ENCODE measurements around the gene SMIM22. TPM values are rescaled to one million over a fixed set of nuclear protein-coding genes. Genes with fewer than 3 reads are reported as not detected.

The SMIM22 gene
- total and polyA plus RNA-seq, 2 donors (not counting 3 experiments of a cell fraction or from before 2014, with no cell fraction given) = not detected

DNA sequence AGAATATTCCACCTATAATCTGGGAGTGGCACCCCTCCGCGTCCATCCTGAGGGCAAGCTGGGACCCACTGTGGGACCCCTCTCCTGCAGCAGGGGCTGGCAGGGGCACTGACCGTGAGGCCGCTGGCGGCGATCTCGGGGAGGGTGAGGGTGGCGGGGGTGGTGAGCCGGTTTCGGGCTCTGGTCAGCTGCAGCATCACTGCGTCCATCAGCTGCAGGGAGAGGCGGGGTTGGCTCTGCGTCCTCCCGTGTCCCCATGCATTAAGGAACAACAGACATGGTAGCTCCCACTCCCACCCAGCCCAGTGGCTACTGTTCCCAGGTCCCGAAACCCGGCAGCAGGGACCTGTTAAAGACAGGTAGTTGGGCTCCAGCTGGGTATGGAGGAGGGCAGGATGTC, 3.3 kb downstream of the SMIM22 start:
- H3K79me2 ChIP-seq (ENCODE audit: control insufficient read depth, insufficient read depth, low read length) = no peaks in the 10 kb centered on the region
- no peak overlapping the region for H2AFZ ChIP-seq (ENCODE audit: low read depth, low read length)
- dilution Hi-C loops (cut with MboI; ENCODE audit: extremely low pct_ligation_motif_present, low sequenced_read_pairs) (no loop called here), intact Hi-C loops (cut with micrococcal nuclease) (no loop called here)
- H3K4me3 ChIP-seq (replicated peaks in 1 of 3; ENCODE audit: insufficient read depth in 1 of 3, low read depth in 1 of 3, low read length in 3 of 3) = no peak overlapping the region
- H3K4me1 ChIP-seq (ENCODE audit: control insufficient read depth, extremely low read depth, insufficient read depth, low read length) = peaks cover 7% of the 10 kb centered on the region
- H3K36me3 ChIP-seq (ENCODE audit: control insufficient read depth in 2 of 2, extremely low read depth in 1 of 2, insufficient read depth in 2 of 2, low read length in 2 of 2) = no peaks in the 10 kb centered on the region
- CTCF ChIA-PET = no interaction called here
- no peaks in the 10 kb centered on the region for H3K9me3 ChIP-seq (replicated peaks; ENCODE audit: control insufficient read depth, insufficient read depth, low read length)
- H3K4me2 ChIP-seq (ENCODE audit: insufficient read depth, low read length) = no peak overlapping the region
- TF ChIP-seq JUN (IDR thresholded peaks at IDR 0.05; ENCODE audit: borderline replicate concordance, insufficient read depth, insufficient read length, low read depth) (no peak), EZH2 (IDR thresholded peaks at IDR 0.05; ENCODE audit: borderline replicate concordance, low read depth, low read length, severe bottlenecking) (no peak), MYC (IDR thresholded peaks at IDR 0.05; ENCODE audit: low read depth, low read length) (no peak), GATA2 (IDR thresholded peaks at IDR 0.05; ENCODE audit: insufficient read depth, insufficient read length, low read depth, low read length) (no peak), POLR2AphosphoS5 (IDR thresholded peaks at IDR 0.05; ENCODE audit: insufficient read depth, low read depth, low read length) (no peak), FOS (IDR thresholded peaks at IDR 0.05; ENCODE audit: borderline replicate concordance, insufficient read depth, low read length) (no peak), POLR2A (IDR thresholded peaks at IDR 0.05; ENCODE audit: low read depth, low read length) (no peak)
- TF ChIP-seq, protein P1, sequence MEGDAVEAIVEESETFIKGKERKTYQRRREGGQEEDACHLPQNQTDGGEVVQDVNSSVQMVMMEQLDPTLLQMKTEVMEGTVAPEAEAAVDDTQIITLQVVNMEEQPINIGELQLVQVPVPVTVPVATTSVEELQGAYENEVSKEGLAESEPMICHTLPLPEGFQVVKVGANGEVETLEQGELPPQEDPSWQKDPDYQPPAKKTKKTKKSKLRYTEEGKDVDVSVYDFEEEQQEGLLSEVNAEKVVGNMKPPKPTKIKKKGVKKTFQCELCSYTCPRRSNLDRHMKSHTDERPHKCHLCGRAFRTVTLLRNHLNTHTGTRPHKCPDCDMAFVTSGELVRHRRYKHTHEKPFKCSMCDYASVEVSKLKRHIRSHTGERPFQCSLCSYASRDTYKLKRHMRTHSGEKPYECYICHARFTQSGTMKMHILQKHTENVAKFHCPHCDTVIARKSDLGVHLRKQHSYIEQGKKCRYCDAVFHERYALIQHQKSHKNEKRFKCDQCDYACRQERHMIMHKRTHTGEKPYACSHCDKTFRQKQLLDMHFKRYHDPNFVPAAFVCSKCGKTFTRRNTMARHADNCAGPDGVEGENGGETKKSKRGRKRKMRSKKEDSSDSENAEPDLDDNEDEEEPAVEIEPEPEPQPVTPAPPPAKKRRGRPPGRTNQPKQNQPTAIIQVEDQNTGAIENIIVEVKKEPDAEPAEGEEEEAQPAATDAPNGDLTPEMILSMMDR (IDR thresholded peaks at IDR 0.05; ENCODE audit: extremely low read depth in 1 of 2, insufficient read depth in 1 of 2, low read depth in 1 of 2, low read length in 2 of 2) = no peak
- TF ChIP-seq, protein P2, sequence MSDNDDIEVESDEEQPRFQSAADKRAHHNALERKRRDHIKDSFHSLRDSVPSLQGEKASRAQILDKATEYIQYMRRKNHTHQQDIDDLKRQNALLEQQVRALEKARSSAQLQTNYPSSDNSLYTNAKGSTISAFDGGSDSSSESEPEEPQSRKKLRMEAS (IDR thresholded peaks at IDR 0.05; ENCODE audit: insufficient read depth, insufficient read length) = no peak
- FAIRE-seq (no peak), DNase-seq (ENCODE audit: low read depth, low spot score) (no peak)
- BruUV-seq (replicated peaks) = no TSS peak
- H4K20me1 ChIP-seq (replicated peaks; ENCODE audit: control insufficient read depth, extremely low read depth, insufficient read depth, low read length) = no peaks in the 10 kb centered on the region
- POLR2A ChIA-PET = no interaction called here
- H3K27ac ChIP-seq (ENCODE audit: insufficient read depth, low read depth, low read length) = no peak overlapping the region
- no peaks in the 10 kb centered on the region for H3K9me1 ChIP-seq (replicated peaks; ENCODE audit: control insufficient read depth, extremely low read depth, insufficient read depth, low read length)
- no peak overlapping the region for H3K9ac ChIP-seq (replicated peaks; ENCODE audit: extremely low read depth, insufficient read depth, low read length)
- no peaks in the 10 kb centered on the region for H3K27me3 ChIP-seq (ENCODE audit: control insufficient read depth in 2 of 2, insufficient read depth in 2 of 2, low read length in 2 of 2)

Measured in endothelial cell of umbilical vein (primary cell).